Mucosa of descending colon (tissue), 3 donors: ENCODE data around the gene CEP295NL. TPM values are rescaled to one million over a fixed set of nuclear protein-coding genes. Genes with fewer than 3 reads are reported as not detected.
"Not testable (repeated sequence)": the region's sequence is repeated elsewhere in the genome, so short reads cannot be mapped to it uniquely, and the experiment has no call there.

Experiments
- ATAC-seq: fragments of 200-7000 bp; cut with Tn5 transposase; one replicate; pipeline ENCODE4 v1.9.1; 2020; ENCODE audit warnings: mild to moderate bottlenecking, moderate library complexity
- DNase-seq, 3 donors: peaks; one replicate each; pipeline ENCODE4 v3.0.0-alpha.2; 2020
- H3K36me3 ChIP-seq: fragments of 200-600 bp; one replicate; pipeline ENCODE4 v1.8.0; 2021; ENCODE audit warnings: low read depth, mild to moderate bottlenecking
- H3K4me1 ChIP-seq: fragments of 200-600 bp; one replicate; pipeline ENCODE4 v1.8.0; 2021; ENCODE audit warnings: low read depth, mild to moderate bottlenecking
- H3K4me3 ChIP-seq: fragments of 200-600 bp; one replicate; pipeline ENCODE4 v1.8.0; 2021; ENCODE audit warnings: mild to moderate bottlenecking
- H3K9me3 ChIP-seq: fragments of 200-600 bp; one replicate; pipeline ENCODE4 v1.8.0; 2021; ENCODE audit warnings: mild to moderate bottlenecking
- intact Hi-C, 2 donors: fragments of 100-400 bp; cut with DNase I in 1 of 2; cut with micrococcal nuclease in 1 of 2; formaldehyde crosslinking; loops; one replicate each; pipeline versions ENCODE4 v1.11.0 to v1.11.1; 2022; cut with DNase I, micrococcal nuclease
- total RNA-seq, 3 donors: library from RNA; stranded (reverse); fragmentation: NEBNext Ultra II Directional in 2 of 3; extraction: Animal tissue kit (Norgen Biotek cat#: 25700) in 2 of 3; gene quantifications; one replicate each; pipeline versions ENCODE4 v1.2.1 to v1.2.4, GENCODE V29; 2021 to 2023
- TF ChIP-seq, protein P1 (sequence below): fragments of 200-600 bp; IDR thresholded peaks from one replicate; pipeline ENCODE4 v1.8.0; 2022; ENCODE audit warnings: antibody characterized with exemption, mild to moderate bottlenecking
- donor health status: DM: no; HTN: no; CAD: no; lungs with moderate emphysema.
- donor health status: DM: no; HTN: no; CAD: no.
- donor health status: DM: no; HTN: yes; CAD: no.

CEP295NL gene
- total RNA-seq, 3 donors from 2014 or later = 1.4 to 2.5 (median 2.0) TPM

DNA sequence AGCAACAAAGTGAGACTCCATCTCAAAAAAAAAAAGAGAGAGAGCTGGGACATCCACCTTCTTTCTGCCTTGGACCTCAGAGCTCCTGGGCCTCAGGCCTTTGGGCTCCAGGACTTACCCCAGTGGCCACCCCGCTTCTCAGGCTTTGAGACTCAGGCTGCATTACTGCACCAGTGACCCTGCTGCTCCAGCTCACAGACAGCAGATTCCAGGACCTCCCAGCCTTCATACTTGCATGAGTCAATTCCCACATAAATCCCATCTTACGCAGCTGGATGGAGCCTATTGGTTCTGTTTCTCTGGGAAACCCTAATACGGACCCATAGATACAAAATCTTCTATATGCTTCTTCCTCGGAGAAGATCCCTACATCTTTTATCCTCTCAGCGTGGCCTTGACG is 2.1 kb upstream of the CEP295NL start:
- DNase-seq (no peak), ATAC-seq (no peak)
- Histone ChIP-seq H3K36me3 (no peaks in the 10 kb centered on the region), H3K4me1 (no peaks in the 10 kb centered on the region), H3K4me3 (no peak overlapping the region), H3K9me3 (no peaks in the 10 kb centered on the region)
- intact Hi-C loops = no loop called here
- TF ChIP-seq, protein P1, sequence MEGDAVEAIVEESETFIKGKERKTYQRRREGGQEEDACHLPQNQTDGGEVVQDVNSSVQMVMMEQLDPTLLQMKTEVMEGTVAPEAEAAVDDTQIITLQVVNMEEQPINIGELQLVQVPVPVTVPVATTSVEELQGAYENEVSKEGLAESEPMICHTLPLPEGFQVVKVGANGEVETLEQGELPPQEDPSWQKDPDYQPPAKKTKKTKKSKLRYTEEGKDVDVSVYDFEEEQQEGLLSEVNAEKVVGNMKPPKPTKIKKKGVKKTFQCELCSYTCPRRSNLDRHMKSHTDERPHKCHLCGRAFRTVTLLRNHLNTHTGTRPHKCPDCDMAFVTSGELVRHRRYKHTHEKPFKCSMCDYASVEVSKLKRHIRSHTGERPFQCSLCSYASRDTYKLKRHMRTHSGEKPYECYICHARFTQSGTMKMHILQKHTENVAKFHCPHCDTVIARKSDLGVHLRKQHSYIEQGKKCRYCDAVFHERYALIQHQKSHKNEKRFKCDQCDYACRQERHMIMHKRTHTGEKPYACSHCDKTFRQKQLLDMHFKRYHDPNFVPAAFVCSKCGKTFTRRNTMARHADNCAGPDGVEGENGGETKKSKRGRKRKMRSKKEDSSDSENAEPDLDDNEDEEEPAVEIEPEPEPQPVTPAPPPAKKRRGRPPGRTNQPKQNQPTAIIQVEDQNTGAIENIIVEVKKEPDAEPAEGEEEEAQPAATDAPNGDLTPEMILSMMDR = no peak

DNA sequence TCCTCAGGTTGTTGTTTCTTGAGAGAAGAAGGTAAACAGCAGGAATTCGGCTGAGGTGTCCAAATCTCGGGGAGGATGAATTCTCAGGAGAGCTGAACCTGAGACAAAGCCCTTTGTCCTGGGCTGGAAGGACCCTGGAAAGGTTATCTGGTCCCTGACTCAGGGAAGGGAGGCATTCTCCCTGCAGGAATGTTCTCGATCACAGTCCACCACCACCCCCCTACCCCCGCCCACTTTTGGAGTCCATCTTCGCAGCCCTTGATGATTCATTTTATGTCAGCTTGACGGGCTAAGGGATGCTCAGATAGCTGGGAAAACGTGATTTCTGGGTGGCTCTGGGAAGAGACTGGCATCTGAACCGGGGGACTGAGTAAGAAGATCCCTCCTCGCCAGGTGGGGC is 1.4 kb upstream of the CEP295NL start:
- DNase-seq (no peak), ATAC-seq (no peak)
- Histone ChIP-seq H3K36me3 (no peaks in the 10 kb centered on the region), H3K4me1 (no peaks in the 10 kb centered on the region), H3K9me3 (no peaks in the 10 kb centered on the region), H3K4me3 (no peak overlapping the region)
- intact Hi-C loops = no loop called here
- TF ChIP-seq, protein P1 = no peak

DNA sequence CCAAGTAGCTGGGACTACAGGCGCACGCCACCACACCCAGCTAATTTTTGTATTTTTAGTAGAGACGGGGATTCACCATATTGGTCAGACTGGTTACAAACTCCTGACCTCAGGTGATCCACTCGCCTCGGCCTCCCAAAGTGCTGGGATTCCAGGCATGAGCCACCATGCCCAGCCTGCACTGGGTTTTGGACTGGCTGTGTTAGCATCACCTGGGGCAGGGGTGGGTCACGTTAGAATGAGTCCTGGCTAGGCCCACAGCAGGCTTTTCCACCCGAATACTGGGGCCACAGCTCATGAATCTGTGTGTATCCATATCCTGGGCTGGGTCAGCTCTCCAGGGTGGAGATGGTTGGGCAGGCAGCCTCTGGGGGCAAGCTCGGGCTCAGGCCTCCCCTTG is 770 bp downstream of the CEP295NL start:
- ATAC-seq, DNase-seq, H3K4me3 ChIP-seq, H3K36me3 ChIP-seq, H3K9me3 ChIP-seq, H3K4me1 ChIP-seq, intact Hi-C loops: not testable (repeated sequence)

DNA sequence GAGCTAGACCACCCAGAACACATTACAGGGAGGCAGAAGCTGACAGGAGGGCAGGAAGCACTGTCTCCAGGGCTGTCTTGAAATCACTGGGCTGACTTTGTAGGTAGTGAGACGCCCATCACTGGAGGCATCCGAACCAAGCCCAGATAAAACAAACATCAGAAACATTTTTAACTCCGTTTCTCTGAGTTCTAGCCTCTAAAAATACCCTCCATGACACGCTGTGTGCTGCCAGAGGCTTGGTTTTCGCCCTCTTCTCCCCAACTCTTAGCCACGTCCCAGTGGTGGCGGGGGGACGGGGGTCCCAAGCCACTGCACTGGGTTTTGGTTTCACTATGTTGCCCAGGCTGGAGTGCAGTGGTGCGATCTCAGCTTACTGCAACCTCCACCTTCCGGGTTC is 1.2 kb downstream of the CEP295NL start:
- ATAC-seq (no peak), DNase-seq (no peak)
- intact Hi-C loops = no loop called here
- Histone ChIP-seq H3K9me3 (no peaks in the 10 kb centered on the region), H3K36me3 (no peaks in the 10 kb centered on the region), H3K4me1 (no peaks in the 10 kb centered on the region), H3K4me3 (no peak overlapping the region)
- TF ChIP-seq, protein P1 = no peak

DNA sequence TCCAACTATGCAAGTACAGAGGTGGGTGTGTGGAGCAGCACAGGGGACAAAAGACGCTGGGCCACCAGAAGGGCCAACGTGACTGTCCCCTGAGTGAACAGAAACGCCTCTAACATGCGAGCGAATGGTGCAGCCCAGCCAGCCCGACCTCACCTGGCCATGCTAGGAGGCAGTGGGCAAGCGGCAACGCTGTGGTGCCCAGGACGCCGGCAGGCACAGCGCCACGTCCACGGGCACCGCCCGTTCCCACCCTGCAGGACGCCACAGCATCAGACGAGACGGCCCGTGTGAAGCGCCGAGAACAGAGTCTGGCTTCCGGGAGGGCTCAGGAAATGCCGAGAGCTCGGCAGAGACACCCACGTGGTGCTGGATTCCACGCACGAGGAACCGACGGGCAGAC is 2.2 kb downstream of the CEP295NL start:
- Histone ChIP-seq H3K4me3 (no peak overlapping the region), H3K4me1 (no peaks in the 10 kb centered on the region), H3K36me3 (no peaks in the 10 kb centered on the region), H3K9me3 (no peaks in the 10 kb centered on the region)
- TF ChIP-seq, protein P1 = no peak
- no peak for DNase-seq
- ATAC-seq = no peak
- intact Hi-C loops = no loop called here

DNA sequence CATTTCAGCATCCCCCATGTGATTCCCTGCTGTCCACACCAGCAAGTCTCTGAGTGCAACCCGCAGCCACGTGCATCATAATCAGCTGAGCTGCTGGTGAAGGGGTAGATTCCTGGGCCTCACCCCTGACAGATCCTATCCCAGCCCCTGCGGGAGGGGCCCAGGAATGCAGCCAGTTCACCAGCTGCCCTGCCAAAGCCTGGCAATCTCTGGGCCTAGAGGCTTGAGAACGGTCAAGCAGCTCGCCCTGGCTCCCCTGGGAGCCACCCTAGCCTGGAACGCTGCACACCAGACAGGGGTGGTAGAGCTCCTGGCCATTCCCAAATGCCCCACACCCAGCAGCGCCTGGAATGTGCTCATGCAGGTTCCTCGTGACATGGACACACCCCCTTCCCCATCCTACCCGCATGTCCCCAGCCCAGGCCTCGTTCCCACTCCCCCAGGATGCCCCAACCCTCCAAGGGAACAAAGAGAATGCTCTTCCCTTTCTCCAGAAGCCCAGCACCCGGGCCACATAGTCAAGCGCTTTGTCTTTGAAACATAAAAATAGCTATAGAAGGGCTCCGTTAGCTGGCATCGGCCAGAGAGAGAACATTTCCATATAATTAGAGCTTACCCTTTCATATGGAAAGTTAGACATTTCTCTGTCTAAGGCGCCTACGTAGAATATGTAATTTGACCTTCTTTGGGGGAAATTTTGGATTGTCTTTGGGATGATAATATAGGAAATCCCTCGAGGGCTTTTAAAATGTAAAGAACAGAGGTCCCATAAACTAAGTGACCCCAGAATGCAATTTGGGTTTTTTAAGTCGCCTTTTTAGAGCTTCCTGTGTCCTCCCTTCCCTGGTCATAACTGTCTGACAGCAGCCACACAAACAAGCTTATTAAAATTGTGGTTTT is 3.4 kb downstream of the CEP295NL start:
- no peaks in the 10 kb centered on the region for H3K9me3 ChIP-seq
- intact Hi-C loops = no loop called here
- no peaks in the 10 kb centered on the region for H3K36me3 ChIP-seq
- H3K4me1 ChIP-seq = no peaks in the 10 kb centered on the region
- TF ChIP-seq, protein P1 = no peak
- H3K4me3 ChIP-seq = no peak overlapping the region
- ATAC-seq (no peak), DNase-seq (no peak)
